GM18505 (cell line): ENCODE data around the gene CCDC188.

Experiments
- ATAC-seq: cut with Tn5 transposase; IDR thresholded peaks from one replicate; pipeline ENCODE4 v1.9.1; 2021; ENCODE audit not compliant: unreplicated experiment
- POLR2A ChIP-seq: IDR thresholded peaks from 4 replicates; pipeline ENCODE4 v1.6.1; 2011; ENCODE audit warnings: borderline replicate concordance; ENCODE audit not compliant: insufficient read depth, insufficient read length; ENCODE audit errors: extremely low read depth

Gene CCDC188

DNA sequence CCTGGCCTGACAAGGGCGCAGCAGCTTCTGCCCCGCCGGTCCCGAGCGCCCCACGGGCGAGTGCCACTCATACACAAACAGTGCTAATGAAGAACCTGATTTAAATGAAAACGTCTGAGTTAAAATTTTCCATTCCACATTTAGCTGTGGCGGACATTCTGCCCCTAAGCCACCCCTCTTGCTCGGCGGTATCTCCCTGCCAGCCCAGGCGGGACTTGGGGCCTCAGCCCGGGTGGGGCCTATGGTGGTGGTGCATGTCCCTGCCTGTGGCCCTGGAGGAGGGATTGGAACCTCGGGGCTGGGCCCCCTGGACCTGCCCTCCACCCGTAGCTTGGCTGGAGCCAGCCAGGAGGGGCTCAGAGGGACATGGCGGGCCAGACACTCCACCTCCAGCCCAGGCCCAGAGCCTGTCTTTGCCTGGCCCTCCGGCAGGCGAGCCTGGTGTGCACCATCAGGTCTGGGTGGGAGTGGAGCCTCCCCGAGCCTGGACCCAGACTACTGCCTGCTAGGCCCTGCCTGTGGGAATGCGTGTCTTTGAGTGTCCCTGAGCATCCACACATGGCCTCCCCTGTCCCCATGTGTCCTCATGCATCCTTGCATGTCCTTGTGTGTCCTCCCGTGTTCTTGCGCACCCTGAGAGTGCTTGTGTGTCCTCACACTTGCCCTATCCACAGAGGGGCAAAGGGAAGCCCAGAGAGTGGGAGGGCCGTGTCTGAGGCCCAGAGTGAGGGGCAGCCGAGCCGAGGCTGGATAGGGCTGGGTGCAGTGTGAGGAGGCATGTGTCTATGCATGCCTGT is 14.9 kb downstream of the CCDC188 start:
- no peak for TF ChIP-seq POLR2A
- ATAC-seq, result no peak

DNA sequence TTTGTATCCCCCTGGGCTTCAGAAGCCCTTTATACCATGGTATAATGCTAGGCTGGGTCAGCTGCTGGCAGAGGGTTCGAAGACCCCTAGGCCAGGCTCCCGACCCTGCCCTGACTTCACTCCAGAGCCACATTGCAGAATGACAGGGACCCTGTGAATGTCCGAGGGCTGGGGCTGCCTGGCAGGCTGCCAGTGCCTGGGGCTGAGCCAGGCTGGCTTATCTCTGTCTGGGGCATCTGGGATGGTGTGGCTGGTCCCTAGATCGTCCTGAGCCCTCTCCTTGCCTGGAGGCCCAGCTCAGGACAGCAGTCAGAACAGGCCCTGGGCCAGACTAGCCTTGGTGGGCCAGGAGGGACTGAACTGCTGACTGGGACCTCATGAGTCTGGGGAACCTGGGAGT is 15.6 kb downstream of the CCDC188 start:
- ATAC-seq, result no peak

DNA sequence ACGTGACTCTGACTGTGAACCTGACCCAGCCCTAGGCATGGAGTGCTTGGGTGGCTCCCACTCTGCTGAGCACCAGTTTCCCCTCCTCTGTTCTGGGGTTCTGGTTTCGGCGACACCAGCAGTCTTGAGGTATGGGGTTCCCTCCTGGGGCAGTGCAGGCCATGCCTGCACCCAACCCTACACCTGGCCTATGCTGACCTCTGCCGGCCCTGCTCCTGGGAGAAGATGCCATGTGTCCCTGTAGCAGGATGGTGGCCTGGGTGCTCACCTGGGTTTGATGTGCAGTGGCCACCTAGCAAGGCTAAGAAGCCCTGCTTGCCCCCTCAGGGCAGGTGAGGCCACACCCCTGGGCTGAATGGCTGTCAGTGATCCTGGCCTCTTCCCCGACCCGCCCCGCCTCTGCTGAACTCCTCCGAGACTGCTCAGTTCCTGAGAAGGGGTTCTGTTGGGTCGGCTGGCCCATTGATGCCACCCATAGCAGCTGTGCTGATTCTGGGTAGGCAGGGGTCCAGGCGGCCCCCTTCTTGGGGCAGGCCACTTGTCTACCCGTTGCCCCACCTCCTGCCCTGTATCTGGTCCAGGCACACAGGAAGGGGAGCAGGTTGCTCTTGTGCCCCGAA is 16.8 kb downstream of the CCDC188 start:
- ATAC-seq, result no peak
- no peak for TF ChIP-seq POLR2A

More for the DNA sequence above, 15.6 kb downstream of the CCDC188 start:
- no peak for TF ChIP-seq POLR2A

DNA sequence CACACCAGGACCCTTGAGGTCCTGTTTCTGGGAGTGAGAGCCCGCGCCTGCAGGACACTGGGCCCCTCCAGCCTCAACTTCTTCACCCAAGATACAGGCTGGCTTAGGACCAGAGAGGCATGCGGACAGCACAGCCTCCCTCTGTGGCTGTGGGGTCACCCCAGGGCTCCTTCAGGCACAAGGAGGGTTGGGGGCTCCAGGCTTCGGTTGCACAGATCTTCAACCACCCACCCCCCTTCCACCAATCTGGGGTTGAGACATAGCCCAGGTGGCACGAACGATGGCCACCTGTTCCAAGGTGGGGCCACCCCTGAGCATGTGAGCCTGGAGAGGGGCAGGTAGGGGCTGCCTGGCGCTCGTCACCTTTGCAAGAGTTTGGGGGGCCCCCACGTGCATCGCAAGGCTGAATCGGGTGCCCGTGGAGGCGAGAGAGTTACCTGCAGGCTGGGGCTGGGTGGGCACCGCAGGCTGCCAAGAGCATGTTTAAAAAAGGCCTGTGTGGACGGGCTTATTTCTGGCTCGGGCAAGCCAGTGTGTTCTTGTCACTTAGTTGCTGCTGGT is 18.1 kb downstream of the CCDC188 start:
- no peak for ATAC-seq
- TF ChIP-seq POLR2A, result no peak

DNA sequence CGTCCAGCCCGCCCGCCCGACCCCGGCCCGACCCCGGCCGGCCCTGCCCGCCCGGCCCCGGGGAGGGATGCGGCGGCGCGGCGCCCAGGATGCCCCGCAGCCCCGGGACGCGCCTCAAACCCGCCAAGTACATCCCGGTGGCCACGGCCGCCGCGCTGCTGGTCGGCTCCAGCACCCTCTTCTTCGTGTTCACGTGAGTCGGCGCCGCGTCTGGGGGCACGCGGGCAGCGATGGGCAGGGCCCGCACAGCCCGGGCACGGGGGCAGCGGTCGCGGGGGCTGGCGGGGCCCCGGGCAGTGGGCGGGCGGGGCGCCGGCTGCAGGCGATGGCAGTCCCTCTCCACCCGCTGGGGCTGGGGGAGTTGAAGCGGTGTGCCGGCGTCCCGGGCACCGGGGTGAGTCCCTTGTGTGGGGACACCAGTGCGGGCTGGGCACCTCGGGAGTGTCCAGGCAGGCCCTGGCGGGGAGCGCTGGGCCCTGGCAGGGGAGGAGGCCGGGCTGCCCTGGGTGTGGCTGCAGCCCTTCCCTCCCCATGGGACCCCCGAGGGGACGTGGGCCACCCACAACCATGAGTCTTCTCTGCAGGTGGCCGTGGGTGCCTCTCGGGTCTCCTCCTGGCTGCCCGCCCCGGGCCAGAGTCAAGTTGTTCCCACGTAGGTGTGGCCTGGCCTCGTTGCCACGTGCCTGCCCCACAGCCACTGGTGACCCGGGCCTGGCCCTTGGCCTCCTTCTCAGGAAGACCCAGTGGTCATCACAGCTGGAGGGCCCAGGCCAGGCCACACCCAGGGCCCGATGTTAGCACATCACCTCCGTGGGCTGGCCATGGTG is 18.8 kb downstream of the CCDC188 start:
- ATAC-seq, result peak; percentile 7
- TF ChIP-seq POLR2A, result no peak

DNA sequence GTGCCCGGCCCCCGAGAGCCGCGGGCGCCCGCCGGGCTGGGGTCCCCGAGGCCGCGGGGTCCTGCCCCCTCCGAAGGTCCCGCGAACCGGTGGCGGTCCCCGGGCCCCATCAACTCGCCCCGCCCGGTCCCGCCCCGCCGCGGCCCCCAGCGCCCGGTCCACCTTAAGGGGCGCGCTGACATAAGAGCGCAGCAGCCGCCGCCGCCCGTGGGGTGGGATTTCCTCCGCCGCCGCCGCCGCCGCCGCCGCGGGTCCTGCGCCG is 19.3 kb downstream of the CCDC188 start, which contains the start of gene ZDHHC8:
TSS of gene ZDHHC8 (plus strand) at position 208 of the 262 bp plus-strand sequence. CDS start 144 bp downstream, outside the sequence.
- ATAC-seq, result peak; percentile 48
- TF ChIP-seq POLR2A, result no peak

DNA sequence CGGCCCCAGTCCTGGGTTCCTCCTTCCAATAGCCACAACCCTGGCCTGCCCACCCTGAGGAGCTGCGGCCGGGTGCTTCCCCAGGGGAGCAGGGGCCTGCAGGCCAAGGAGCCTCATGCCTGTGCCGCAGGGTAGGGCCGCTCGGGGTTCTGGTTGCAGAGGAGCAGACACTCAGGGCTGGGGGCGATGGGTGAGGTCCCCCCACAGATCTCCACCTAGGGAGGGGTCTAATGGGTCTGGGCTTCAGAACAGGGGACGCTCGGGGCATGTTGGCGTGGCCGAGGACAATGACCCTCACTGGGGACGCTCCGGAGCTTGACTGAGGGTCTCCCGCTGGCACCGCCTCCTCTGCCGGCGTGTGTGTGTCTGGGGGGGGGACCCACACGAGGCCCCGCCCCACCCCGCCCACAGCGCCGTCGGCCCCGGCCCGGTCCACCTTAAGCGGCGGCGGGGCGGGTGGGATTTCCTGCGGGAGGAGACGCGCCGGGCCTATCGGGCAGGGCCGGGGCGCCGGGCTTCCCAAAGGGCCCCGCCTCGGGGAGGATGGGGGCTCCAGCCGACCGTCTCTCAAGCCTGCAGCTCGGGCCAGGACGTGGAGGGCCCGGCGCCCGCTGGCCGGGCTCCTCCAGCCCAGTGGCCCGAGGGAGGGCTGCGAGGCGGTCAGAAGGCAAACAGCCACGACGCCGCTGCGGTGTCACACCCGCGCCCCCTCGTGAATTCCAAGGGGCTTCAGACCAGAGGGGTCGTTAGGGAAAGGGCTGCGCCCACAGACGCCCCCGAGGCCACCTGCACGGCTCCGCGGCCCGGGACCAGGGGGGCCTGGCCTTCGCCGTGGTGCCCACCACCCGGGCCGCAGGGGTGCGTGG is 19.9 kb downstream of the CCDC188 start:
- ATAC-seq, result peak; percentile 61
- TF ChIP-seq POLR2A, result no peak

DNA sequence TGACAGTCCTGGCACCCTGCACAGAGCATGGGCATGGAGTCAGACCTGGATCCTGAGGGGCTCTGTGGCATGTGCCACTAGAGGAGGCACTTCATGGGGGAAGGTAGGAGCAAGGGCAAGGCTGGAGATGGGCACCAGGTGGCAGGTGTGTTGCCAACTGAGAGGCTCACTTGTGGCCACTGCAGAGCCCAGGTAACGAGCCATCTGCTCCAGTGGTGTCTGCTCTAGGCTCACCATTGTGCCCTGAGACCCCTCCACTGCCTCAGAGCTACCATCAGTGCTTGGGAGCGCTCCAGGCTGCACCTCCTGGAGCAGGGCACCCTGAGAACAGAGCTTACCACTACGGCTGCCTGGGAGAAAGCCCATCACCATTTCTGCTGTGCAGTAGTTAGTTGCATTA is 20.5 kb downstream of the CCDC188 start:
- ATAC-seq, result no peak
- no peak for TF ChIP-seq POLR2A

DNA sequence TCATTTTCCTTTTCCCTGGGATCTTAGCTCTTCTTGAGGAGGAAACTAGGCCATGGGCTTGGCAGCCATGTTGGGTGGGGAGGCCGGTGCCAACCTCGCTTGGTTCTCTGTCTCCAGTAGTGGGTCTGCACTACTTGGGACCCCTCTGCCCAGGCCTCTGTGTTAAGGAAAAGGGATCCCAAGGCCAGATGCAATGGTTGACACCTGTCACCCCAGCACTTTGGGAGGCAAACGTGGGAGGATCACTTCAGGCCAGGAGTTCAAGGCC is 21.2 kb downstream of the CCDC188 start:
- no peak for ATAC-seq
- TF ChIP-seq POLR2A, result no peak

DNA sequence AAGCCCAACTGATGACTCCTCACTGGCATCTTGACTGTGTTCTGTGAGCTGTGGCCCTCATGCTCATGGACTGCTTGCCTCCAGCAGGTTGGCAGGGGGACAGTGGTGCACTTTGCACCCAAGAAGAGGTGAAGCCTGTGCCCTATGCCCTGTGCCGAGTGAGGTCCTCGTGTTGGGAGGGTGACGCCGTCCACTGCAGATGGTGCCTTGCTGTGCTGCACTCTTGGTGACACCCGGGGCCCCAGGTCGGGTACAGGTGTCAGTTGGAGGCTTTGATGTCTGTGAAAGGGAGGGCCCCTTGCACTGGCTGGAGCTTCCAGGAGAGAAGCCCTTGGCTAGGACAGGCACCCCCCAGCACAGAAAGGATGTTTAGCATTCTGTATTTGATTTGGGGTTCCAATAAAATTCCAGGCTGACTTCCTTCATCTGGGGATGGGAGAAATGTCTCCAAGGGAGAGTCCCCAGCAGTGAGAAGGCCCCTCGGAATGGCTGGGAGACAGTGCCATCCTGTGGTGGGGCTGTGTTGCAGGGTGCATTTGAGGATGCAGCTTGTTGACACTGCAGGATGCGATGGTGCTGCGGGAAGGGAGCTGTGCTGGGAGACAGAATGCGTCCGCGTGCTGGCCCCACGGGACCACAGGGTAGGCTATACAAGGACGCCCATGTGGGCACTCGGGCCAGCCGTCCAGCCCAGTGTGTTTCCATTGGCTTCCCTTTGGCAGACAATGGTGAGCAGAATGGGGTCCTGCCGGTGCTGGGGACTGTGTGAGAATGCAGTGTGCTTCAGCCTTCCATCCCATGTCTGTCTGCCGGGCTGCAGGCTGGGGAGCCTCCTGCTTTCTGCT is 21.7 kb downstream of the CCDC188 start:
- no peak for ATAC-seq
- TF ChIP-seq POLR2A, result no peak

DNA sequence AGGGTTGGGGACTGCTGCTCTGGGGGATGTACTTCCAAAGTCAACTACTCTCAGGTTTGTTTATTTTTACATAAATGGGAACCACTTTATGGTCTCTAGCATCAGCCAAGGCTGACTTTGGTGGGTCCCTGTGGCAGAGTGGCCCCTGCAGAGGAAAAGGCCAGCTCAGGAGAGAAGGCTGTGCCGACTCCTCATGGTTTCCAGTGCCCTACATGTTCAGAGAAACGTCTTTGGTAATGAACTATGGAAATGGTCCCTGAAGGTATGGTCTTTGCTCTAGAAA is 22.3 kb downstream of the CCDC188 start:
- no peak for TF ChIP-seq POLR2A
- no peak for ATAC-seq
